Heart left ventricle (tissue), 16 donors: ENCODE measurements around the gene SRSF5. TPM values are rescaled to one million over a fixed set of nuclear protein-coding genes. Genes with fewer than 3 reads are reported as not detected.

ENCODE experiments used
- ATAC-seq, 4 donors: fragments of 200-7000 bp; cut with Tn5 transposase; one replicate each; pipeline ENCODE4 v1.9.1; 2020 to 2022; ENCODE audit warnings: moderate library complexity in 4 of 4, mild to moderate bottlenecking in 3 of 4, moderate number of reproducible peaks in 1 of 4
- DNase-seq, 5 donors: peaks; one replicate each; pipeline ENCODE4 v3.0.0-alpha.2; 2020
- H3K27ac ChIP-seq, 12 donors: fragments of 200-600 bp; sonication (generic) in 4 of 12; one replicate each; pipeline versions ENCODE4 v1.5.0 to v1.8.0; 2016 to 2022; ENCODE audit warnings: mild to moderate bottlenecking in 2 of 12
- H3K27me3 ChIP-seq, 9 donors: fragments of 200-600 bp; sonication (generic) in 2 of 9; one replicate each; pipeline versions ENCODE4 v1.5.1 to v1.8.0; 2016 to 2022; ENCODE audit warnings: mild to moderate bottlenecking in 3 of 9
- H3K36me3 ChIP-seq, 9 donors: fragments of 200-600 bp; sonication (generic) in 2 of 9; one replicate each; pipeline versions ENCODE4 v1.5.0 to v1.8.0; 2018 to 2022; ENCODE audit warnings: mild to moderate bottlenecking in 2 of 9
- H3K4me1 ChIP-seq, 12 donors: fragments of 200-600 bp; sonication (generic) in 4 of 12; one replicate each; pipeline versions ENCODE4 v1.5.0 to v1.8.0; 2016 to 2022; ENCODE audit warnings: mild to moderate bottlenecking in 3 of 12
- H3K4me3 ChIP-seq, 12 donors: fragments of 200-600 bp; sonication (generic) in 4 of 12; one replicate each; pipeline versions ENCODE4 v1.5.0 to v1.8.0; 2017 to 2022; ENCODE audit warnings: mild to moderate bottlenecking in 9 of 12, moderate library complexity in 4 of 12
- H3K9me3 ChIP-seq, 12 donors: fragments of 200-600 bp; sonication (generic) in 4 of 12; one replicate each; pipeline versions ENCODE4 v1.5.0 to v1.8.0; 2016 to 2022; ENCODE audit warnings: mild to moderate bottlenecking in 1 of 12
- POLR2A ChIP-seq, 2 donors: fragments of 450-650 bp; IDR thresholded peaks; one replicate each; pipeline ENCODE4 v1.6.1; 2017; ENCODE audit warnings: antibody characterized with exemption in 2 of 2, mild to moderate bottlenecking in 2 of 2, moderate library complexity in 2 of 2
- WGBS, 4 donors: extraction: QIAGEN DNeasy Blood & Tissue Kit in 2 of 4; methylation state at CpG; one replicate each; pipeline versions ENCODE4 v1.1.5 to v1.1.7; 2013 to 2018; 5-methylcytosine and 5-hydroxymethylcytosine counted together
- intact Hi-C, 10 donors: fragments of 100-400 bp; cut with DNase I; formaldehyde crosslinking; loops; one replicate each; pipeline versions ENCODE4 v1.11.1 to v1.14.2; 2022
- polyA plus RNA-seq, 2 donors: library from polyadenylated mRNA; stranded (reverse); fragments of 200-250 nt; gene quantifications; one replicate each; pipeline ENCODE4 v1.2.3, GENCODE V29; 2013
- total RNA-seq, 9 donors: library from RNA; depleted of rRNA in 2 of 9; stranded (reverse); fragments of >200 nt in 2 of 9; fragmentation: NEBNext Ultra II Directional in 3 of 9; extraction: Animal tissue kit (Norgen Biotek cat#: 25700) in 3 of 9; gene quantifications; one replicate each; pipeline versions ENCODE4 v1.1.0 to v1.2.4, GENCODE V29; 2016 to 2023
- TF ChIP-seq, protein P1 (sequence below), 12 donors: fragments of 200-600 bp; sonication (generic) in 4 of 12; IDR thresholded peaks; one replicate each; pipeline versions ENCODE4 v1.5.0 to v1.8.0; 2018 to 2022; ENCODE audit warnings: antibody characterized with exemption in 12 of 12, mild to moderate bottlenecking in 5 of 12
- donor health status: ischemic (EF 13 %, LVEDD 7.1; RV severe dilation, severe dysfunction).
- donor health status: healthy with polysubstance abuse.
- donor health status: DM: no; HTN: yes; CAD: no.
- donor health status: DM: no; HTN: no; CAD: no.
- donor health status: ischemic (EF 25% LVEDD 6.9; RV normal size, moderate dysfunction).
- donor health status: ischemic (EF 25% LVEDD 5.7; RV mildly dilated, moderate dysfunction).
- donor health status: healthy.
- donor health status: DM: yes; HTN: yes; CAD: no.
- donor health status: ischemic (EF 35%, LVEDD 5.7; RV mildly dilated, moderate dysfunction).
- donor health status: nonischemic (EF 11% LVEDD 7.7; RV severe dilation, severe dysfunction).
- donor health status: DM: yes; HTN: yes; CAD: no.
- donor health status: PGD.
- donor health status: ischemic (EF 29% LVEDD 5.4; RV normal size, mild dysfunction).
- donor health status: nonischemic (EF 23%, LVEDD 6.1; RV moderate dilation, normal function).

The SRSF5 gene
- total and polyA plus RNA-seq, 11 donors = 63.8 to 197 (median 176) TPM

DNA sequence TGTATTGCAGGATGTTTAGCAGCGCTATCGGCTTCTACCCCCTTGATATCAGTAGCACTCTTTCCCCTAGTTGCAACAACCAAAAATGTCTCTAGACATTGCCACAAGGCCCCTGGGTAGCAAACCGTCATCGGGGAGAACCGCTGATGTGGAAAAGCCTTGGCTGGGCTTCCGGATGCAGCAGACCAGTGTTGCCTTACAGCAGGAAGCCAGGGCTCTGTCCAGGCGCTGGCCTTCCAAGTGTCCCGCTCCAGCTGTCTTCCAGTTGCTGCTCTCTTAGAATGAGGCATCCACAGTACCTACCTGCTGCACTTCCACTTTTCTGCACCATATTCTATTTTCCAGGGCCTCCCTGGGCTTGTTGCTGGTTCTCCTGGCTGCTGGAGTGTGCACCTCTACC lies 52.7 kb downstream of the SRSF5 start:
- Histone ChIP-seq H3K4me1 (peaks cover 0 to 4% (median 0%) of the 10 kb centered on the region in 12 donors), H3K27me3 (peaks cover 0 to 33% (median 9%) of the 10 kb centered on the region in 9 donors), H3K36me3 (no peaks in the 10 kb centered on the region), H3K4me3 (no peak overlapping the region), H3K27ac (no peak overlapping the region), H3K9me3 (no peaks in the 10 kb centered on the region)
- WGBS, 4 donors = 49 to 67% (median 66%) methylated on average over 8 of the region's 8 CpGs
- intact Hi-C loops = loop anchor here (1.0 to 10.0 kb wide), 8 partner anchors 207 to 995 kb away; no protein-coding TSS in a partner anchor
- ATAC-seq (no peak), DNase-seq (no peak)
- TF ChIP-seq, protein P1, sequence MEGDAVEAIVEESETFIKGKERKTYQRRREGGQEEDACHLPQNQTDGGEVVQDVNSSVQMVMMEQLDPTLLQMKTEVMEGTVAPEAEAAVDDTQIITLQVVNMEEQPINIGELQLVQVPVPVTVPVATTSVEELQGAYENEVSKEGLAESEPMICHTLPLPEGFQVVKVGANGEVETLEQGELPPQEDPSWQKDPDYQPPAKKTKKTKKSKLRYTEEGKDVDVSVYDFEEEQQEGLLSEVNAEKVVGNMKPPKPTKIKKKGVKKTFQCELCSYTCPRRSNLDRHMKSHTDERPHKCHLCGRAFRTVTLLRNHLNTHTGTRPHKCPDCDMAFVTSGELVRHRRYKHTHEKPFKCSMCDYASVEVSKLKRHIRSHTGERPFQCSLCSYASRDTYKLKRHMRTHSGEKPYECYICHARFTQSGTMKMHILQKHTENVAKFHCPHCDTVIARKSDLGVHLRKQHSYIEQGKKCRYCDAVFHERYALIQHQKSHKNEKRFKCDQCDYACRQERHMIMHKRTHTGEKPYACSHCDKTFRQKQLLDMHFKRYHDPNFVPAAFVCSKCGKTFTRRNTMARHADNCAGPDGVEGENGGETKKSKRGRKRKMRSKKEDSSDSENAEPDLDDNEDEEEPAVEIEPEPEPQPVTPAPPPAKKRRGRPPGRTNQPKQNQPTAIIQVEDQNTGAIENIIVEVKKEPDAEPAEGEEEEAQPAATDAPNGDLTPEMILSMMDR (IDR thresholded peaks at IDR 0.05) = no peak
- no peak for TF ChIP-seq POLR2A (IDR thresholded peaks at IDR 0.05)

DNA sequence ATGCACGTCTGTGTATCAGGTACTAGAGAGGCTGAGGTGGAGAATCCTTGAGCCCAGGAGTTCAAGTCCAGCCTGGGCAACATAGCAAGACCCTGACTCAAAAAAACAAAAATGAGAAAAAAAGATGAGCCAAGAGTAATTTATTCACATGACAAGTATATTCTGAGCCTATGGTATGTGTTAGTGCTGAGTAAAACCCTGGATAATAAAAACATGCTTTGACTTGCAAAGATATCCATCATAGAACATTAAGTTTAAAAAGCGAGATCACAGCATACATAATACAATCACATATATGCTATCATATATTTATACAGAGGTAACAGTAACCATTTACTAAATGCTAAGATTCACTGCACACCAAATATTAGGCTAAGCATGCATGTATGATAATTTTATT lies 54.0 kb downstream of the SRSF5 start:
- TF ChIP-seq, protein P1 (IDR thresholded peaks at IDR 0.05) = no peak
- no peak for TF ChIP-seq POLR2A (IDR thresholded peaks at IDR 0.05)
- Histone ChIP-seq H3K9me3 (peaks cover 0 to 8% (median 0%) of the 10 kb centered on the region in 12 donors), H3K4me1 (peaks cover 0 to 4% (median 0%) of the 10 kb centered on the region in 12 donors), H3K27me3 (peaks cover 0 to 21% (median 9%) of the 10 kb centered on the region in 9 donors), H3K27ac (no peak overlapping the region), H3K4me3 (no peak overlapping the region), H3K36me3 (no peaks in the 10 kb centered on the region)
- DNase-seq = no peak
- ATAC-seq = no peak
- intact Hi-C loops = loop anchor here in 1 of 10 donors (2.0 kb wide), 1 partner anchor 206 kb away; no protein-coding TSS in a partner anchor
- 72 to 82% (median 74%) methylated on average over 2 of the region's 2 CpGs for WGBS, 4 donors

Other genes with a start within 250 kb of the SRSF5 start
- not detected for gene CCDC177, start 192.3 kb upstream of the SRSF5 start, total RNA-seq
- under 1 TPM in 1 of 2 donors, not detected in 1; 0.06 TPM for gene CCDC177, start 192.3 kb upstream of the SRSF5 start, polyA plus RNA-seq
- gene SUSD6, start 155.5 kb upstream of the SRSF5 start, total RNA-seq = 10 to 100 TPM; 17.8 to 49.2 (median 24.8) TPM
- gene SUSD6, start 155.5 kb upstream of the SRSF5 start, polyA plus RNA-seq = 10 to 100 TPM in 1 of 2 donors, 1 to 10 TPM in 1; 5.8 to 18.7 TPM
- gene SLC10A1, start 30.1 kb downstream of the SRSF5 start, total RNA-seq = not detected
- not detected for gene SLC10A1, start 30.1 kb downstream of the SRSF5 start, polyA plus RNA-seq
- 1 to 10 TPM in 2 of 9 donors, under 1 TPM in 5, not detected in 2; 0.57 to 2.8 (median 0.79) TPM for gene SMOC1, start 112.3 kb downstream of the SRSF5 start, total RNA-seq
- 1 to 10 TPM in 1 of 2 donors, under 1 TPM in 1; 0.93 to 1.6 TPM for gene SMOC1, start 112.3 kb downstream of the SRSF5 start, polyA plus RNA-seq